Neuron (in vitro differentiated cells): ENCODE results near the gene ATP2B1.

Source experiments
- H2AFZ ChIP-seq: one replicate; pipeline ENCODE4 v1.6.1; 2013; ENCODE audit warnings: low read depth, mild to moderate bottlenecking, inconsistent platforms, low read length, moderate library complexity
- H3K27me3 ChIP-seq: one replicate; pipeline ENCODE4 v1.6.1; 2013; ENCODE audit warnings: low read length; ENCODE audit not compliant: insufficient read depth
- H3K36me3 ChIP-seq: one replicate; pipeline ENCODE4 v1.6.1; 2013; ENCODE audit warnings: low read length; ENCODE audit not compliant: insufficient read depth
- H3K4me1 ChIP-seq: one replicate; pipeline ENCODE4 v1.6.1; 2013; ENCODE audit warnings: low read length; ENCODE audit not compliant: insufficient read depth
- H3K4me3 ChIP-seq: 2 replicates; pipeline ENCODE4 v1.5.1; 2013; ENCODE audit warnings: mild to moderate bottlenecking, low read length, moderate library complexity
- H3K9me3 ChIP-seq: one replicate; pipeline ENCODE4 v1.6.1; 2013; ENCODE audit warnings: low read length

Gene ATP2B1

GRCh38 chr12:89546151-89546550 is 162.5 kb downstream of the ATP2B1 start:
- no peaks in the 10 kb centered on the region for H3K36me3 ChIP-seq
- H2AFZ ChIP-seq, result no peak overlapping the region
- no peaks in the 10 kb centered on the region for H3K9me3 ChIP-seq
- H3K27me3 ChIP-seq, result no peaks in the 10 kb centered on the region
- H3K4me3 ChIP-seq, result no peak overlapping the region
- peaks cover 12% of the 10 kb centered on the region for H3K4me1 ChIP-seq

- Histone ChIP-seq H2AFZ (no peak overlapping the region), H3K27me3 (no peaks in the 10 kb centered on the region), H3K9me3 (no peaks in the 10 kb centered on the region), H3K4me1 (peaks cover 12% of the 10 kb centered on the region), H3K4me3 (no peak overlapping the region), H3K36me3 (no peaks in the 10 kb centered on the region)
Measured at GRCh38 chr12:89544681-89545184, 163.9 kb downstream of the ATP2B1 start.

GRCh38 chr12:89544022-89544421 is 164.6 kb downstream of the ATP2B1 start:
- Histone ChIP-seq H3K4me3 (no peak overlapping the region), H3K36me3 (no peaks in the 10 kb centered on the region), H2AFZ (no peak overlapping the region), H3K9me3 (no peaks in the 10 kb centered on the region), H3K27me3 (no peaks in the 10 kb centered on the region), H3K4me1 (peaks cover 12% of the 10 kb centered on the region)

- Histone ChIP-seq H3K9me3 (no peaks in the 10 kb centered on the region), H2AFZ (no peak overlapping the region), H3K4me3 (no peak overlapping the region), H3K27me3 (no peaks in the 10 kb centered on the region), H3K36me3 (no peaks in the 10 kb centered on the region), H3K4me1 (peaks cover 12% of the 10 kb centered on the region)
Measured at GRCh38 chr12:89542912-89543592, 165.6 kb downstream of the ATP2B1 start.

GRCh38 chr12:89542236-89542635 is 166.4 kb downstream of the ATP2B1 start:
- Histone ChIP-seq H3K27me3 (no peaks in the 10 kb centered on the region), H2AFZ (no peak overlapping the region), H3K4me1 (peaks cover 12% of the 10 kb centered on the region), H3K4me3 (no peak overlapping the region), H3K9me3 (no peaks in the 10 kb centered on the region), H3K36me3 (no peaks in the 10 kb centered on the region)

GRCh38 chr12:89540586-89540985 is 168.1 kb downstream of the ATP2B1 start:
- no peaks in the 10 kb centered on the region for H3K36me3 ChIP-seq
- no peaks in the 10 kb centered on the region for H3K9me3 ChIP-seq
- H3K27me3 ChIP-seq, result no peaks in the 10 kb centered on the region
- no peak overlapping the region for H3K4me3 ChIP-seq
- no peak overlapping the region for H2AFZ ChIP-seq
- H3K4me1 ChIP-seq, result peaks cover 12% of the 10 kb centered on the region

- H3K36me3 ChIP-seq, result no peaks in the 10 kb centered on the region
- no peak overlapping the region for H3K4me3 ChIP-seq
- H3K9me3 ChIP-seq, result no peaks in the 10 kb centered on the region
- H3K27me3 ChIP-seq, result no peaks in the 10 kb centered on the region
- H3K4me1 ChIP-seq, result peaks cover 6% of the 10 kb centered on the region
- H2AFZ ChIP-seq, result no peak overlapping the region
Measured at GRCh38 chr12:89539426-89540223, 169.0 kb downstream of the ATP2B1 start.

GRCh38 chr12:89538897-89539296 is 169.7 kb downstream of the ATP2B1 start:
- H3K36me3 ChIP-seq, result no peaks in the 10 kb centered on the region
- no peak overlapping the region for H2AFZ ChIP-seq
- no peaks in the 10 kb centered on the region for H3K27me3 ChIP-seq
- H3K9me3 ChIP-seq, result no peaks in the 10 kb centered on the region
- no peak overlapping the region for H3K4me3 ChIP-seq
- H3K4me1 ChIP-seq, result peaks cover under 1% of the 10 kb centered on the region
